ENCODE results near the gene PFKFB4. TPM values are rescaled to one million over a fixed set of nuclear protein-coding genes. Genes with fewer than 3 reads are reported as not detected.

Gene PFKFB4
- polyA plus RNA-seq, 1 of the 3 experiments (the other 2 are of a cell fraction): 5.7 TPM

DNA sequence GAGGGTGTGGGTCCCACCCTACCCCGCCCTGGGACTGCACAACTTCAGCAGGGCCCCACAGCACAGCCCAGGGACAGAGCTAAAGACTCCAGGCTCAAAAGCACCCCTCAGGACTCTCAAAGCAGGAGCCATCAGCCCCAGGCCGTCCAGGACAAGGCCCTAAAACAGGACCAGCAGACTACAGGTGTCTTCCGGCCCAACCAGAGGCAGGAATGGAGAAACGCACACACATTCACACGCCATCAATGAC is 84.0 kb downstream of the PFKFB4 start:
- H3K4me1 ChIP-seq (ENCODE audit: control insufficient read depth in 1 of 2, insufficient read depth in 2 of 2, low read depth in 1 of 2, low read length in 1 of 2): peaks cover 0 to 32% of the 10 kb centered on the region in 2 experiments; a peak in 1 of 4 replicates
- H2AFZ ChIP-seq (ENCODE audit: low read depth): no peak overlapping the region
- H3K4me3 ChIP-seq (ENCODE audit: low read depth in 2 of 2, low read length in 1 of 2): peak overlapping the region; percentile 61 to 65
- CTCF ChIA-PET: interaction anchor here (0.6 to 6.4 kb wide), 14 partner anchors 10 to 907 kb away, joined by 3 to 27 read pairs (median 5); partner anchors contain the start of gene SHISA5
- peaks cover 7% of the 10 kb centered on the region for H3F3A ChIP-seq (replicated peaks; ENCODE audit: insufficient read depth)
- WGBS (ENCODE audit: low lambda C conversion rate): 31% methylated on average over 5 of the region's 5 CpGs
- H3K9me3 ChIP-seq: no peaks in the 10 kb centered on the region
- H3K79me2 ChIP-seq (ENCODE audit: insufficient read depth): peaks cover 53% of the 10 kb centered on the region
- peak; percentile 48 for DNase-seq
- TF ChIP-seq SMC3 (IDR thresholded peaks at IDR 0.05; ENCODE audit: low read depth, low read length) (no peak), FOSL2 (IDR thresholded peaks at IDR 0.05; ENCODE audit: borderline replicate concordance, low read depth) (no peak), YY1 (IDR thresholded peaks at IDR 0.05; ENCODE audit: low read depth) (no peak; the same call in 1 of the 2 replicates), POLR2AphosphoS5 (IDR thresholded peaks at IDR 0.05; ENCODE audit: low read depth, low read length) (no peak), MXI1 (IDR thresholded peaks at IDR 0.05; ENCODE audit: low read depth, low read length) (no peak), RFX5 (IDR thresholded peaks at IDR 0.05; ENCODE audit: low read length) (no peak)
- peaks cover 0 to 14% of the 10 kb centered on the region in 2 experiments for H3K36me3 ChIP-seq (replicated peaks in 1 of 2; ENCODE audit: control insufficient read depth in 1 of 2, insufficient read depth in 2 of 2, low read length in 1 of 2)
- H3K27ac ChIP-seq (ENCODE audit: low read depth in 2 of 2, low read length in 1 of 2): peak overlapping the region; percentile 80 to 87
- no peaks in the 10 kb centered on the region for H4K20me1 ChIP-seq (ENCODE audit: insufficient read depth)
- no peaks in the 10 kb centered on the region for H3K9me2 ChIP-seq
- peak overlapping the region; percentile 79 for H3K9ac ChIP-seq
- POLR2A ChIA-PET: interaction anchor here (2.2 kb wide), 1 partner anchor 31 kb away, joined by 9 read pairs; the partner anchor contains the start of gene SHISA5
- peak overlapping the region; percentile 82 for H3K4me2 ChIP-seq
- H3K27me3 ChIP-seq (ENCODE audit: insufficient read depth): no peaks in the 10 kb centered on the region

DNA sequence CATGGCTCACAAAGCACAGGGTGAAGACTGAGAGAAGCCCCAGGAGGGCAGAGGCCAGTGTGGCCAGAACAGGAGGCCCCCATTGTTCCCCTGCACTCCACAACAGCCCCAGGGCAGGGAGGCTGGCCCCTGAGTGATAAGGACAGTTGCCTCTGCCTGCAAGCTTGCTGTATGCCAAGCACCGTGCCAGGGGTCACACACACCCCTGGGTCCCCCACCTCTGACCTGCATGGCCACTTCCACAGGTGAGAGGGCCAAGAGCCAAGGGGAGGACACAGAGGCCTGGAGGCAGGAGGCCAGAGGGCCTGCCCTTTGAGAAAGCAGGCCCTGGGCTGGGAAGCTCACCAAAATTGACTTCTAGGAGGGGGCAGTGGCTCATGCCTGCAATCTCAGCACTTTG is 86.3 kb downstream of the PFKFB4 start:
- Histone ChIP-seq H3K9ac (no peak overlapping the region), H3K4me1 (ENCODE audit: control insufficient read depth in 1 of 2, insufficient read depth in 2 of 2, low read depth in 1 of 2, low read length in 1 of 2) (peaks cover 13 to 54% of the 10 kb centered on the region in 2 experiments; a peak in 2 of 4 replicates), H3K4me2 (peak overlapping the region; percentile 82; the same call in 1 of the 2 replicates), H3K27ac (ENCODE audit: low read depth in 2 of 2, low read length in 1 of 2) (peak overlapping the region in 1 of 2 experiments; percentile 48; a peak in 1 of 4 replicates), H2AFZ (ENCODE audit: low read depth) (no peak overlapping the region), H3K9me3 (no peaks in the 10 kb centered on the region), H4K20me1 (ENCODE audit: insufficient read depth) (no peaks in the 10 kb centered on the region), H3K9me2 (no peaks in the 10 kb centered on the region), H3K27me3 (ENCODE audit: insufficient read depth) (no peaks in the 10 kb centered on the region), H3K4me3 (ENCODE audit: low read depth in 2 of 2, low read length in 1 of 2) (no peak overlapping the region), H3K79me2 (ENCODE audit: insufficient read depth) (peaks cover 68% of the 10 kb centered on the region), H3F3A (replicated peaks; ENCODE audit: insufficient read depth) (peaks cover 14% of the 10 kb centered on the region), H3K36me3 (replicated peaks in 1 of 2; ENCODE audit: control insufficient read depth in 1 of 2, insufficient read depth in 2 of 2, low read length in 1 of 2) (peaks cover 0 to 21% of the 10 kb centered on the region in 2 experiments)
- WGBS (ENCODE audit: low lambda C conversion rate): no CpG with 5 or more reads among the region's 1 CpG
- TF ChIP-seq, protein P1, sequence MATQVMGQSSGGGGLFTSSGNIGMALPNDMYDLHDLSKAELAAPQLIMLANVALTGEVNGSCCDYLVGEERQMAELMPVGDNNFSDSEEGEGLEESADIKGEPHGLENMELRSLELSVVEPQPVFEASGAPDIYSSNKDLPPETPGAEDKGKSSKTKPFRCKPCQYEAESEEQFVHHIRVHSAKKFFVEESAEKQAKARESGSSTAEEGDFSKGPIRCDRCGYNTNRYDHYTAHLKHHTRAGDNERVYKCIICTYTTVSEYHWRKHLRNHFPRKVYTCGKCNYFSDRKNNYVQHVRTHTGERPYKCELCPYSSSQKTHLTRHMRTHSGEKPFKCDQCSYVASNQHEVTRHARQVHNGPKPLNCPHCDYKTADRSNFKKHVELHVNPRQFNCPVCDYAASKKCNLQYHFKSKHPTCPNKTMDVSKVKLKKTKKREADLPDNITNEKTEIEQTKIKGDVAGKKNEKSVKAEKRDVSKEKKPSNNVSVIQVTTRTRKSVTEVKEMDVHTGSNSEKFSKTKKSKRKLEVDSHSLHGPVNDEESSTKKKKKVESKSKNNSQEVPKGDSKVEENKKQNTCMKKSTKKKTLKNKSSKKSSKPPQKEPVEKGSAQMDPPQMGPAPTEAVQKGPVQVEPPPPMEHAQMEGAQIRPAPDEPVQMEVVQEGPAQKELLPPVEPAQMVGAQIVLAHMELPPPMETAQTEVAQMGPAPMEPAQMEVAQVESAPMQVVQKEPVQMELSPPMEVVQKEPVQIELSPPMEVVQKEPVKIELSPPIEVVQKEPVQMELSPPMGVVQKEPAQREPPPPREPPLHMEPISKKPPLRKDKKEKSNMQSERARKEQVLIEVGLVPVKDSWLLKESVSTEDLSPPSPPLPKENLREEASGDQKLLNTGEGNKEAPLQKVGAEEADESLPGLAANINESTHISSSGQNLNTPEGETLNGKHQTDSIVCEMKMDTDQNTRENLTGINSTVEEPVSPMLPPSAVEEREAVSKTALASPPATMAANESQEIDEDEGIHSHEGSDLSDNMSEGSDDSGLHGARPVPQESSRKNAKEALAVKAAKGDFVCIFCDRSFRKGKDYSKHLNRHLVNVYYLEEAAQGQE (IDR thresholded peaks at IDR 0.05; ENCODE audit: low read depth, low read length): no peak
- TF ChIP-seq FOXM1 (IDR thresholded peaks at IDR 0.05; ENCODE audit: low read depth) (no peak), FOXJ3 (CRISPR knock-in tag; IDR thresholded peaks at IDR 0.05) (no peak), TCF12 (IDR thresholded peaks at IDR 0.05) (no peak), GATA2 (CRISPR knock-in tag; IDR thresholded peaks at IDR 0.05) (no peak), ZBTB33 (IDR thresholded peaks at IDR 0.05; ENCODE audit: borderline replicate concordance, low read depth) (no peak), RCOR1 (IDR thresholded peaks at IDR 0.05; ENCODE audit: low read length) (no peak), GABPA (IDR thresholded peaks at IDR 0.05; ENCODE audit: low read depth) (no peak), SIN3A (IDR thresholded peaks at IDR 0.05; ENCODE audit: borderline replicate concordance, low read depth, low read length) (no peak), EP300 (IDR thresholded peaks at IDR 0.05; ENCODE audit: borderline replicate concordance in 1 of 2, low read depth in 1 of 2, low read length in 1 of 2) (no peak), FOSL2 (IDR thresholded peaks at IDR 0.05; ENCODE audit: borderline replicate concordance, low read depth) (no peak)
- DNase-seq: peak; percentile 27
- ChIA-PET CTCF (interaction anchor here (0.8 to 6.4 kb wide), 6 partner anchors 14 to 142 kb away, joined by 3 to 27 read pairs (median 4); no protein-coding TSS in a partner anchor), POLR2A (interaction anchor here (2.1 kb wide), 1 partner anchor 33 kb away, joined by 6 read pairs; the partner anchor contains the start of gene SHISA5)
